Neutrophil (primary cell): Measurements from ENCODE around the gene ZFTA.

ENCODE experiments used
- H3K27ac ChIP-seq: fragments of 200-600 bp; sonication (generic); 2 replicates; pipeline ENCODE4 v1.5.1; 2016; ENCODE audit warnings: mild to moderate bottlenecking, moderate library complexity
- H3K27me3 ChIP-seq: fragments of 200-600 bp; sonication (generic); 2 replicates; pipeline ENCODE4 v1.6.0; 2016; ENCODE audit warnings: mild to moderate bottlenecking
- H3K36me3 ChIP-seq: fragments of 200-600 bp; sonication (generic); 2 replicates; pipeline ENCODE4 v1.5.1; 2017
- H3K4me1 ChIP-seq, 2 experiments: fragments of 200-600 bp in 1 of 2; sonication (generic) in 1 of 2; 1 replicate in 1 of 2; 2 replicates in 1 of 2; pipeline versions ENCODE4 v1.5.1 to v1.6.1; 2013 to 2016; ENCODE audit warnings: low read depth in 1 of 2, low read length in 1 of 2, mild to moderate bottlenecking in 1 of 2, moderate library complexity in 1 of 2; ENCODE audit not compliant: control insufficient read depth in 1 of 2, insufficient read depth in 1 of 2
- H3K4me3 ChIP-seq, 2 experiments: fragments of 200-600 bp in 1 of 2; sonication (generic) in 1 of 2; 1 replicate in 1 of 2; 2 replicates in 1 of 2; pipeline ENCODE4 v1.5.1; 2013 to 2016; ENCODE audit warnings: low read depth in 1 of 2, low read length in 1 of 2, mild to moderate bottlenecking in 1 of 2, moderate library complexity in 1 of 2
- H3K9me3 ChIP-seq: fragments of 200-600 bp; sonication (generic); 2 replicates; pipeline ENCODE4 v1.5.1; 2016
- CTCF ChIP-seq: fragments of 200-600 bp; sonication (generic); IDR thresholded peaks from 2 replicates; pipeline ENCODE4 v1.5.1; 2016; ENCODE audit warnings: antibody characterized with exemption

ZFTA gene

GRCh38 chr11:63762654-63763495 is 5.7 kb downstream of the ZFTA start:
- Histone ChIP-seq H3K4me3 (no peak overlapping the region), H3K4me1 (peaks cover 0 to 3% of the 10 kb centered on the region in 2 experiments), H3K27me3 (peaks cover 18% of the 10 kb centered on the region), H3K36me3 (peaks cover 33% of the 10 kb centered on the region), H3K27ac (no peak overlapping the region), H3K9me3 (no peaks in the 10 kb centered on the region)
- no peak for TF ChIP-seq CTCF

- TF ChIP-seq CTCF, result no peak
- Histone ChIP-seq H3K27ac (no peak overlapping the region), H3K36me3 (peaks cover 41% of the 10 kb centered on the region), H3K27me3 (peaks cover 10% of the 10 kb centered on the region), H3K4me3 (no peak overlapping the region), H3K4me1 (no peaks in the 10 kb centered on the region), H3K9me3 (no peaks in the 10 kb centered on the region)
These were observed 6.5 kb downstream of the ZFTA start for GRCh38 chr11:63761931-63762653.

GRCh38 chr11:63761188-63761587 is 7.4 kb downstream of the ZFTA start:
- peak overlapping the region; percentile 17 for H3K27ac ChIP-seq
- H3K9me3 ChIP-seq, result no peaks in the 10 kb centered on the region
- TF ChIP-seq CTCF, result no peak
- H3K4me1 ChIP-seq, result no peaks in the 10 kb centered on the region
- H3K36me3 ChIP-seq, result peaks cover 50% of the 10 kb centered on the region
- peaks cover 1% of the 10 kb centered on the region for H3K27me3 ChIP-seq
- no peak overlapping the region for H3K4me3 ChIP-seq

GRCh38 chr11:63760487-63761079 is 8.0 kb downstream of the ZFTA start:
- Histone ChIP-seq H3K4me3 (no peak overlapping the region), H3K9me3 (no peaks in the 10 kb centered on the region), H3K27ac (peak overlapping the region; percentile 17), H3K4me1 (no peaks in the 10 kb centered on the region), H3K36me3 (peaks cover 56% of the 10 kb centered on the region), H3K27me3 (no peaks in the 10 kb centered on the region)
- no peak for TF ChIP-seq CTCF

- H3K27me3 ChIP-seq, result no peaks in the 10 kb centered on the region
- H3K9me3 ChIP-seq, result no peaks in the 10 kb centered on the region
- H3K27ac ChIP-seq, result peak overlapping the region; percentile 23
- no peak for TF ChIP-seq CTCF
- peaks cover 87% of the 10 kb centered on the region for H3K36me3 ChIP-seq
- H3K4me3 ChIP-seq, result no peak overlapping the region
- no peaks in the 10 kb centered on the region for H3K4me1 ChIP-seq
These were observed 11.4 kb downstream of the ZFTA start for GRCh38 chr11:63756919-63757761.
